Osteoblast (primary cell): ENCODE results near the gene APOC3. TPM values are rescaled to one million over a fixed set of nuclear protein-coding genes. Genes with fewer than 3 reads are reported as not detected.

Experiments
- DNase-seq: peaks from one replicate; pipeline ENCODE4 v3.0.0; 2011; ENCODE audit warnings: low spot score, mixed read lengths; ENCODE audit not compliant: insufficient read length; ENCODE audit errors: missing footprints
- H2AFZ ChIP-seq: 2 replicates; pipeline ENCODE4 v1.6.0; 2011; ENCODE audit warnings: mild to moderate bottlenecking, low read length
- H3K27ac ChIP-seq: 2 replicates; pipeline ENCODE4 v1.5.1; 2011; ENCODE audit warnings: mild to moderate bottlenecking, low read depth, low read length, moderate library complexity
- H3K27me3 ChIP-seq: 2 replicates; pipeline ENCODE4 v1.6.0; 2012; ENCODE audit warnings: mild to moderate bottlenecking, control low read depth, inconsistent platforms, low read length, moderate library complexity; ENCODE audit not compliant: insufficient read depth
- H3K36me3 ChIP-seq: 2 replicates; pipeline ENCODE4 v1.5.1; 2011; ENCODE audit warnings: mild to moderate bottlenecking, low read length, control low read depth, moderate library complexity; ENCODE audit not compliant: insufficient read depth
- H3K4me1 ChIP-seq: 2 replicates; pipeline ENCODE4 v1.5.1; 2011; ENCODE audit warnings: mild to moderate bottlenecking, low read length, control low read depth, moderate library complexity; ENCODE audit not compliant: insufficient read depth
- H3K4me2 ChIP-seq: 2 replicates; pipeline ENCODE4 v1.6.0; 2011; ENCODE audit warnings: mild to moderate bottlenecking, low read length; ENCODE audit not compliant: insufficient read depth
- H3K4me3 ChIP-seq: fragments of 200-600 bp; sonication (generic); 3 replicates; pipeline ENCODE4 v1.5.1; 2012; ENCODE audit warnings: mild to moderate bottlenecking, low read length, inconsistent platforms; ENCODE audit not compliant: insufficient read depth
- H3K79me2 ChIP-seq: 2 replicates; pipeline ENCODE4 v1.6.0; 2012; ENCODE audit warnings: mild to moderate bottlenecking, low read length, control low read depth, inconsistent platforms; ENCODE audit not compliant: insufficient read depth
- H3K9me3 ChIP-seq: 2 replicates; pipeline ENCODE4 v1.5.1; 2011; ENCODE audit warnings: low read depth, low read length, control low read depth
- H4K20me1 ChIP-seq: 2 replicates; pipeline ENCODE4 v1.6.0; 2012; ENCODE audit warnings: mild to moderate bottlenecking, low read length, control low read depth; ENCODE audit not compliant: insufficient read depth
- CTCF ChIP-seq: IDR thresholded peaks from 2 replicates; pipeline ENCODE4 v1.5.1; 2011; ENCODE audit warnings: mild to moderate bottlenecking, low read depth, low read length, moderate library complexity; ENCODE audit errors: extremely low read depth
- total RNA-seq: library from RNA; depleted of rRNA; stranded (reverse); fragments of >200 nt; gene quantifications from 2 replicates; pipeline ENCODE4 v1.2.3, GENCODE V29; 2012

The APOC3 gene
- total RNA-seq, 1 donor = not detected

- H2AFZ ChIP-seq = no peak overlapping the region
- no peaks in the 10 kb centered on the region for H4K20me1 ChIP-seq
- H3K27ac ChIP-seq = no peak overlapping the region
- H3K36me3 ChIP-seq = peaks cover 53% of the 10 kb centered on the region
- no peak for DNase-seq
- H3K9me3 ChIP-seq = no peaks in the 10 kb centered on the region
- no peak overlapping the region for H3K4me3 ChIP-seq
- no peak for TF ChIP-seq CTCF
- H3K27me3 ChIP-seq = no peaks in the 10 kb centered on the region
- H3K4me1 ChIP-seq = no peaks in the 10 kb centered on the region
- H3K4me2 ChIP-seq = no peak overlapping the region
- H3K79me2 ChIP-seq = no peaks in the 10 kb centered on the region
Observed at GRCh38 chr11:116844722-116845121, 15.0 kb downstream of the APOC3 start.

GRCh38 chr11:116847612-116848011 is 17.9 kb downstream of the APOC3 start:
- no peaks in the 10 kb centered on the region for H3K27me3 ChIP-seq
- no peaks in the 10 kb centered on the region for H3K9me3 ChIP-seq
- peaks cover 53% of the 10 kb centered on the region for H3K36me3 ChIP-seq
- no peak overlapping the region for H3K27ac ChIP-seq
- H3K4me3 ChIP-seq = no peak overlapping the region
- no peak for TF ChIP-seq CTCF
- peaks cover 17% of the 10 kb centered on the region for H3K4me1 ChIP-seq
- no peak overlapping the region for H2AFZ ChIP-seq
- DNase-seq = no peak
- no peaks in the 10 kb centered on the region for H4K20me1 ChIP-seq
- H3K79me2 ChIP-seq = no peaks in the 10 kb centered on the region
- no peak overlapping the region for H3K4me2 ChIP-seq

- Histone ChIP-seq H3K27me3 (no peaks in the 10 kb centered on the region), H3K36me3 (peaks cover 45% of the 10 kb centered on the region), H3K4me3 (no peak overlapping the region), H3K79me2 (no peaks in the 10 kb centered on the region), H4K20me1 (no peaks in the 10 kb centered on the region), H3K27ac (no peak overlapping the region), H3K4me1 (peaks cover 32% of the 10 kb centered on the region), H2AFZ (no peak overlapping the region), H3K9me3 (no peaks in the 10 kb centered on the region), H3K4me2 (no peak overlapping the region)
- DNase-seq = no peak
- no peak for TF ChIP-seq CTCF
Observed at GRCh38 chr11:116849060-116849459, 19.4 kb downstream of the APOC3 start.

GRCh38 chr11:116849486-116849885 is 19.8 kb downstream of the APOC3 start:
- no peaks in the 10 kb centered on the region for H3K27me3 ChIP-seq
- H2AFZ ChIP-seq = no peak overlapping the region
- no peak overlapping the region for H3K27ac ChIP-seq
- no peak overlapping the region for H3K4me2 ChIP-seq
- no peaks in the 10 kb centered on the region for H3K79me2 ChIP-seq
- no peak for TF ChIP-seq CTCF
- no peak overlapping the region for H3K4me3 ChIP-seq
- DNase-seq = no peak
- no peaks in the 10 kb centered on the region for H3K9me3 ChIP-seq
- peaks cover 47% of the 10 kb centered on the region for H3K36me3 ChIP-seq
- H3K4me1 ChIP-seq = peaks cover 36% of the 10 kb centered on the region
- no peaks in the 10 kb centered on the region for H4K20me1 ChIP-seq
